GM12865 (cell line): ENCODE results near the gene RUFY4.
A peak's percentile ranks its signal among the peaks of the same experiment; 100 is the strongest.

Experiments used
- DNase-seq: peaks from one replicate; pipeline ENCODE4 v3.0.0; 2010; ENCODE audit warnings: low read depth
- H3K4me3 ChIP-seq: 2 replicates; pipeline ENCODE4 v1.5.1; 2011; ENCODE audit warnings: mild to moderate bottlenecking, low read depth, low read length, control low read depth
- TF ChIP-seq, protein P1 (sequence below): IDR thresholded peaks from 2 replicates; pipeline ENCODE4 v1.5.1; 2011; ENCODE audit warnings: low read length, control low read depth, low read depth, inconsistent platforms; ENCODE audit not compliant: insufficient read depth; ENCODE audit errors: missing control alignments

RUFY4 gene

DNA sequence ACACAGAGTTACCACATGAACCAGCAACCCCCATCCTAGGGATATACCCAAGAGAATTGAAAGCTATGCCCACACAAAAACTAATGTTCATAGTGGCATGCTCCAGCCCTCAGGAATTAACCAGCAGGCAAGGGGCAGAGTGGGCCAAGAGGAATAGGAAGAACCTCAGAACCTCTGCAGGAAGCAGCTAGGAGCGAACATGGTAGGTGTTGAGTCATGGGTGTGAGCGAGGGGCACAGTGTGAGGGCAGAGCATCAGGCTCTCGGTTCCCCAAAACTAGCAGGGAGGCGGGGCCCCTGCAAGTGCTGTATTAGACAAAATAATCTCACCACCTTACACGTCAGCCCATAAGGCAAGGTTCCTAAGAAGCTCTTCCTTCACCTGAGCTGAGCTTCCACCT, 5.6 kb upstream of the RUFY4 start:
- DNase-seq, result peak; percentile 59
- TF ChIP-seq, protein P1, sequence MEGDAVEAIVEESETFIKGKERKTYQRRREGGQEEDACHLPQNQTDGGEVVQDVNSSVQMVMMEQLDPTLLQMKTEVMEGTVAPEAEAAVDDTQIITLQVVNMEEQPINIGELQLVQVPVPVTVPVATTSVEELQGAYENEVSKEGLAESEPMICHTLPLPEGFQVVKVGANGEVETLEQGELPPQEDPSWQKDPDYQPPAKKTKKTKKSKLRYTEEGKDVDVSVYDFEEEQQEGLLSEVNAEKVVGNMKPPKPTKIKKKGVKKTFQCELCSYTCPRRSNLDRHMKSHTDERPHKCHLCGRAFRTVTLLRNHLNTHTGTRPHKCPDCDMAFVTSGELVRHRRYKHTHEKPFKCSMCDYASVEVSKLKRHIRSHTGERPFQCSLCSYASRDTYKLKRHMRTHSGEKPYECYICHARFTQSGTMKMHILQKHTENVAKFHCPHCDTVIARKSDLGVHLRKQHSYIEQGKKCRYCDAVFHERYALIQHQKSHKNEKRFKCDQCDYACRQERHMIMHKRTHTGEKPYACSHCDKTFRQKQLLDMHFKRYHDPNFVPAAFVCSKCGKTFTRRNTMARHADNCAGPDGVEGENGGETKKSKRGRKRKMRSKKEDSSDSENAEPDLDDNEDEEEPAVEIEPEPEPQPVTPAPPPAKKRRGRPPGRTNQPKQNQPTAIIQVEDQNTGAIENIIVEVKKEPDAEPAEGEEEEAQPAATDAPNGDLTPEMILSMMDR, result no peak
- no peak overlapping the region for H3K4me3 ChIP-seq

DNA sequence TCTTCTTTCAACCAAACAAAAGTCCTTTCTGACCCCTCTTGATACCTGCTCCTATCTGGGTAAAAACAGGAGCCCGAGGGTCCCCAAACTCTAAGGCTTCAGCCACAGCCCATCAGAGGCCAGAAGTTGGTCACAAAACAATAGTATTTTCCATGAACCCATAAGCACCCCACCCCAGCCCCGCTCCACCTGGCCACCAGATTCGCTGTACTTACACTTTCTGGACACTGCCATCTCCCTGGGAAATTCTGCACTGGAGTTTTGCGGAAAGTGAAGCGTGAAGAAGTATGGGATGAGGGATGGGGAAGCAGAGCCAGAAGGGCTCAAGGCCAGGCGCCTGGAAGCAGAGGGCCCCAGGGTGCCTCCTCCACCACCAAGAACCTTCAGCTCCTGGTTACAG, 5.2 kb upstream of the RUFY4 start:
- TF ChIP-seq, protein P1, result no peak
- DNase-seq, result no peak
- no peak overlapping the region for H3K4me3 ChIP-seq

DNA sequence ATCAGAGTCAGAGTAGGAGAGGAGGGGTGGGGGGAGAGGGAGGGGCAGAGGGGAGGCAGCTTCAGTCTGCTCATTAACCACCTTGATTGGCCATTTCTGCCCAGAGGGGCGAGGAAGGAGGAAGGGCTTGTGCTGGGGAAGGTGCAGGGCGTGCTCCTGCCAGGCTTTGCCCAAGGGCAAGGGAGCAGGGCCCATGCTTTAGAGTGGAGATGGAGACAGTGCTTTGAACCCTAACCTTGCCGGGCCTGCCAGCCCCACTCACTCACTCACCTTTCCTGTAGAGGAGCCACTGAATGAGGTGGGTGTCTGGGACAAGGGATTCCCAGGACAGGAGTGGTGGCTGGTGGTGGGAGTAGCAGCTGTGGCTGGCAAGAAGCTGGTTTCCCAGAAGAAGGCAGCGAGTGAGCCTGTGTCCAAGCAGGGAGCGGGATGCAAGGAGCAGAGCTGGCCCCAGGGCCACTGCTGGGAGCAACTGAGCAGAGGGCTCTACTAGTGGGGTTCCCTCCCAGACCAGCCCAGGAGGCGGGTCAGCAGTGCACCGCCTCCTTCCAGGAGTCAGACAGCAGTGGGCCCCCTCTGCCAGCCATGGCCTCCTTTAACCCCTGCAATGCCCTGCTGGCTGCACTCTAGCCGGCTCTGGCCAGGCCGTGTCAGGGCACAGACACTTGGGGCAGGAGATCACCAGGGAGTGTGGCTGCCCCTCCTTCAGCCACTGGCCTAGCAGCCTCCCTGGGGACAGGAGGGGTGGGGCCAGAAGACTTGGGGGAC, 3.6 kb upstream of the RUFY4 start:
- TF ChIP-seq, protein P1, result no peak
- no peak for DNase-seq
- no peak overlapping the region for H3K4me3 ChIP-seq

DNA sequence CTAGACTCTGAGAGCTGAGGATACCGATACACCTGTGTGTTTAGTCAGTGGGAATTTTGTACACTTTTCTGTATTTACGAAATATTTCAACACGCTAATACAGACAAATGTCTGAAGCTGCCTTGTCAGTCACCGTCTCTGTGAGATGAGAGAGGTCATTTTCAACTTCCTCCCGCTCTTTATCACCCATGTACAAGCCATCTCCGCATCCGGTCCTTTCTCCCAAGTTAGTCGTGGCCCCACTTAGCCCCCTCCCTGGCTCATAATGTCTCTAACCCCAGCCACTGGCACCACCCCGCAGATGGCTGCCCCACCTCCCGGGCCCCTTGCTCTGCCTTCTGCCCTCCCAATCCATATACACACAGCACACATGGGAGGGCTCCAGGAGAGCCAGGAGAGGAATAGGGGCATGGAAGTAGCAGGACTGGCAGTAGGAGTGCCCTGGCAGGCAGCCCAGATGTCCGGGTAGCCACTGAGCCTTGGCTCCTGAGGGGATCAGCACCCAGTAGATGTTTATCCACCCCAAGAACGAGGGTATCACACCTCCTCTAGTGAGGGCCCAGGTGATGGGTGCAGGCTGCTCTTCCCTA, 2.0 kb upstream of the RUFY4 start:
- DNase-seq, result no peak
- TF ChIP-seq, protein P1, result no peak
- H3K4me3 ChIP-seq, result no peak overlapping the region

DNA sequence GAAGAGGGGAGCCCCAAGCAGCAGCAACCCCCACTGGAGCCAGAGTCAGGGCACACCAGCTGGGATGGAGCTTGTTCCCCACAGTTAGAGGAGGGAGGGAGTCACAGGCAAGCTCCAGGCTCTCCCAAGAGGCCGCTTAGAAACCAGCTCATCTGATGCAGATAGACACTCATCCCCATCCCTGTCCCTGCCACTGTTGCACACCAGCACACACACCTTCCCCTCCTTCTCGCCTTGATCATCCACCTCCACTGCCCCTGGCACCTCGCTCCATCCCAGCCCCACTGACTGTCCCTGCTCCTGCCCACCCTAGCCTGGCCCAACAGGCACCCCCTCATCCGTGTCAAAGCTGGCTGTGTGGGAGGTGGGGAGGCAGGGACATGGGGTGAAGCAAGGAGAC, 1.5 kb upstream of the RUFY4 start:
- no peak for DNase-seq
- TF ChIP-seq, protein P1, result no peak
- no peak overlapping the region for H3K4me3 ChIP-seq

DNA sequence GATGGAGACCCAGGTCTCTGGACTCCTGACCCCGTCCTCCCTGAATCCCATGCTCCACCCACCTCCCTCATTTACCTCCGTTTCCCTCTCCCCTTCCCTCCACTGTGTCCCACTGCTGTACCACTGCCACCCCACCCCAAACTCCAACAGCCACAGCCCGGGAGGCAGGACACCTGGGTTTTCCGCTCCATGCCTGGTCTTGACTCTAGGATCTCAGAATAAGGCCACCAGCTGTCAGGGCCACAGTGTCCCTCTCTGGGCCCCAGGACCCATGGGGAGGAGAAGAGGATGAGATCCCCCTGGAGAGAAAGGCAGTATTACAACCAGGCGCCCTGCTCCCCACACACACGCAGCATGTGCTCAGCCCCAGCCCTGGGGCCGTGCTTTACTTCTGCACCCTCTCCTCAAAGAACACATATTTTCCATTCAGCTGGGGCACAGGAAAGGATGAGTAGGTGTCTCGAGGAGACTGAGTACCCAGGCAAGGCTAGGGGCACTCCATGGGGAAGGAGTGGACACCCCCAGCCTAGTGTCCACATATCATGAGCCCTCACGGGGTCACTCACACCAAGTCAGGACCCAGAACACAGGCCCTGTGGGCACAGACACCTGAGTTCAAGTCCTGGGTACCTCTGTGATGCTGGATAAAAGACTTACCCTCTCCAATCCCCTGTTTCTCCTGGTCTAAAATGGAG, 700 bp downstream of the RUFY4 start:
- no peak overlapping the region for H3K4me3 ChIP-seq
- DNase-seq, result no peak
- TF ChIP-seq, protein P1, result no peak

DNA sequence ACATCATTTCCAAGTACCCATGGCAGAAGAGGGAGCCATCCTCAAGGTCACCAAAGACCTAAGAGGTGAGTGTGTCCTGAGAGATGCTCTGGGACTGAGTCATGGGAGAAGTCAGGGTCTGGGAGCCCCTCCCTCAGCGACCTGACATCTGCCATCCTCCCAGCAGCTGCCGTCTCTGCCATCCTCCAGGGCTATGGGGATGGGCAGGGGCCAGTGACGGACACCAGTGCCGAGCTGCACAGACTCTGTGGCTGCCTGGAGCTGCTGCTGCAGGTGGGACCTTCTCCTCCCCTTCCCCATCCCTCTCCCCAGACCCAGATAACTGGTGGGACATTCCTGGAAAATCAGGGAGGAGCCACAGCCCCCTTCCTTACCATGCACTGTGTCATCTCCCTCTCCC, 1.5 kb downstream of the RUFY4 start:
- no peak for DNase-seq
- H3K4me3 ChIP-seq, result no peak overlapping the region
- TF ChIP-seq, protein P1, result no peak
